KBM-7 (cell line): ENCODE results near the gene FGF2.
"Not testable (repeated sequence)": the region's sequence is repeated elsewhere in the genome, so short reads cannot be mapped to it uniquely, and the experiment has no call there.

Experiments used
- DNase-seq: peaks from one replicate; pipeline ENCODE4 v3.0.0-alpha.2; 2015
- in situ Hi-C: fragments of 300-500 bp; cut with MboI; formaldehyde crosslinking; loops from 2 replicates; pipeline ENCODE4 v1.14.3; 2020; ENCODE audit warnings: low sequenced_read_pairs, low pct_unique_long_range_greater_than_20kb, mixed read lengths

The FGF2 gene

GRCh38 chr4:122838034-122838433, 11.4 kb downstream of the FGF2 start:
- no peak for DNase-seq
- in situ Hi-C loops: no loop called here

DNA sequence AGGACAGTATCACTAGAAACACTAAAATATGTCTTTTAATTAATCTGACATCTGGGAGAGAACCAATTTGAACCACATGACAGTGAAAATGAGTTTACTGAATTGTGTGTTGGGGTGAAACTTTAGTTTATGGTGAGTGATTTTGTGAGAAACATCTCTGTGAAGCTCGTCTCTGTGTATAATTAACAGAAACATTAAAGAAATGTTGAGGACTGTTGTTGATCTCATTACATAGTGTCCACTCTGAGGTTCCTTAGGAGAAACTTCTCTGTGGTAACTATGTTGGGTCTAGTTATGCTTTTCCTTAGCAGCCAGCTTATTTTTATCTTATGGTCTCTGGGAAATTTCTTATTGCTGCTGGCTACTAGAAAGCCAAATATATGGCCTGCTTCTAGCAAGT, 15.8 kb downstream of the FGF2 start:
- DNase-seq: no peak
- in situ Hi-C loops: no loop called here

GRCh38 chr4:122842984-122843531, 16.4 kb downstream of the FGF2 start:
- in situ Hi-C loops: no loop called here
- no peak for DNase-seq

DNA sequence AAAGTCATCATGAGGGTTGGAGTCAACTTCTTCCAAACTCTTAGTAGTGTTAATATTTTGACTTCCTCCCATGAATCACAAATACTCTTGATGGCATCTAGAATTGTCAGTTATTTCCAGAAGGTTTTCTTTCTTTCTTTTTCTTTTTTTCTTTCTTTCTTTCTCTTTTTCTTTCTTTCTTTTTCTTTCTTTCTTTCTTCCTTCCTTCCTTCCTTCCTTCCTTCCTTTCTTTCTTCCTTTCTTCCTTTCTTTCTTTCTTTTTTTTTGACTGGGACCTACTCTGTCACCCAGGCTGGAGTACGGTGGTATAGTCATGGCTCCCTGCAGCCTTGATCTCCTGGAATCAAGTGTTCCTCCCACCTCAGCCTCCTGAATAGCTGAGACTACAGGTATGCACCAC, 17.8 kb downstream of the FGF2 start:
- in situ Hi-C loops, DNase-seq: not testable (repeated sequence)

GRCh38 chr4:122845066-122845465, 18.4 kb downstream of the FGF2 start:
- in situ Hi-C loops: no loop called here
- no peak for DNase-seq

DNA sequence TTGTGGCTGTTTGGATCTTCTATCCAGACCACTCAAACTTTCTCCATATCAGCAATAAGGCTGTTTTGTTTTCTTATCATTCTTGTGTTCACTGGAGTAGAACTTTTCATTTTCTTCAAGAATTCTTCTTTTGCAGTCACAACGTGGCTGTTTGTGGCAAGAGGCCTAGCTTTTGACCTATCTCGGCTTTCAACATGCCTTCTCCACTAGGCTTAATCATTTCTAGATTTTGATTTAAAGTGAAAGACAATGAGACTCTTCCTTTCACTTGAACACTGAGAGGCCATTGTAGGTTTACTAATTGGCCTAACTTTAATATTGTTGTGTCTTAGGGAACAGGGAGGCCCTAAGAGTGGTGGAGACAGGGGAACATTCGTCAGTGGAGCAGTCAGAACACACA, 19.1 kb downstream of the FGF2 start:
- DNase-seq: no peak
- in situ Hi-C loops: no loop called here

- in situ Hi-C loops: no loop called here
- DNase-seq: no peak
These were observed 21.3 kb downstream of the FGF2 start for GRCh38 chr4:122847931-122848330.

DNA sequence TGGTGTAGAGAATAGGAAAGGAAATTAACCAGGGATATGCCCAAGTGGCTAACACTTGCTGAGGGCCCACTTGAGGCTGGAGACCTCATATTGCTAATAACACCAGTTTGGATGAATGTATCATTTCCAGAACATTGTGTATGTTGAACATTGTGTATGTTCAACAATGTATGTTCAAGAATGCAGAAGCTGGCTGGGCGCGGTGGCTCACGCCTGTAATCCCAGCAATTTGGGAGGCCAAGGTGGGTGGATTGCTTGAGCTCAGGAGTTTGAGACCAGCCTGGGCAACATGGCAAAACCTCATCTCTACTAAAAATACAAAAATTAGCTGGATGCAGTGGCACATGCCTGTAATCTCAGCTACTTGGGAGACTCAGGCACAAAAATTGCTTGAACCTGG, 23.2 kb downstream of the FGF2 start:
- DNase-seq, in situ Hi-C loops: not testable (repeated sequence)

GRCh38 chr4:122851568-122851967, 24.9 kb downstream of the FGF2 start:
- in situ Hi-C loops: no loop called here
- DNase-seq: no peak

- in situ Hi-C loops: no loop called here
- DNase-seq: no peak
These were observed 28.1 kb downstream of the FGF2 start for GRCh38 chr4:122854447-122855352.

- DNase-seq: peak; percentile 1
- in situ Hi-C loops: no loop called here
These were observed 28.8 kb downstream of the FGF2 start for GRCh38 chr4:122855353-122855890.

- DNase-seq: no peak
- in situ Hi-C loops: no loop called here
These were observed 30.5 kb downstream of the FGF2 start for GRCh38 chr4:122857160-122857559.

GRCh38 chr4:122858705-122859104, 32.1 kb downstream of the FGF2 start:
- in situ Hi-C loops: no loop called here
- DNase-seq: no peak

DNA sequence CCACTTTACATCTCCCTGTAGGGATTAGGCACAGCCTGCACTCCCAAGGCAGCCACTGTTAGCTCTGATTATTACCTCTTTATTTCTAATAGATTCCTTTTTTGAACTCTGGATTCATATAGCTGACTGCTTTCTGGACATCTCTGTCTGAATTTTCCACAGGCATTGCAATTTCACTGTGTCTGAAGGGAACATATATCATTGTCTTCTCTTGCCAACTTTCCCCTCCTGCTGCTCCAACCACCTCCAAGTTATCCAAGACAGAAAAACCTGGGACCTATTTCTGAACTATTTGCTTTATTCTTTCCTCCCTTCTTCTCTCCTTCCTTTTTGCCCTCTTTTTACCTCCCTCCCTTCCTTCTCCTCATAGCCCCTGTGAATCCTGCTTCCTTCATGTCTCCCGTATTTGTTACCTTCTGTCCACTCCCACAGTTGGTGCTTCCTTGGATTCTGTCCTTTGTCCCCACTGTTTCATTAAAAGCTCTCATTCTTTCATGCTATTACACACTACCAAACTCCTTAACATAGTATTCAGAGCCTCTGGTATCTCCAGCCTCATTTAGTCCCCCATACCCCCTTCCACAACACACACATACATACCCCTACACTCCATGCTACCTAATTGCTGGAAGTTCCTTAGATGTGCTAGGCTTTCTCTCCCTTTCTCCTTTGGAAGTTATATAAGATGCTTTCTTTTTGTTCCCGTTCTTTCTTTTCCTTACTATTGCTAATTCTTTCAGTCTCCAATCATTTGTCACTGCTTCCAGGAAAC, 34.7 kb downstream of the FGF2 start:
- no peak for DNase-seq
- in situ Hi-C loops: no loop called here

DNA sequence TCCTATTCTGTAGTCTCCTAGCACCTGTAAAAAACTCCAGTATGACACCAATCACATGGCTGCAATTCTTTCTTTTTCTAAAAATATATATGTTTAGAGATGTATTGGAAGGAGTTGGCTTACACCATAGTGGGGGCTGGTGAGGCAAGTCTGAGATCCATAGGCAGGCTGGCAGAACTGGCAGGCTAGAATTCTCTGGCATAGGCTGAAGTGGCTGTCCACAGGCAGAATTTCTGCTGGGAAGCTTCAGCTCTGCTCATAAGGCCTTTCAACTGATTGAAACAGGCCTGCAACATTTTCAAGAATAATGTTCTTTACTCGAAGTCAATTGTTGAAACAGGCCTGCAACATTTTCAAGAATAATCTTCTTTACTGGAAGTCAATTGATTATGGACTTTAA, 37.0 kb downstream of the FGF2 start:
- in situ Hi-C loops: no loop called here
- DNase-seq: no peak

DNA sequence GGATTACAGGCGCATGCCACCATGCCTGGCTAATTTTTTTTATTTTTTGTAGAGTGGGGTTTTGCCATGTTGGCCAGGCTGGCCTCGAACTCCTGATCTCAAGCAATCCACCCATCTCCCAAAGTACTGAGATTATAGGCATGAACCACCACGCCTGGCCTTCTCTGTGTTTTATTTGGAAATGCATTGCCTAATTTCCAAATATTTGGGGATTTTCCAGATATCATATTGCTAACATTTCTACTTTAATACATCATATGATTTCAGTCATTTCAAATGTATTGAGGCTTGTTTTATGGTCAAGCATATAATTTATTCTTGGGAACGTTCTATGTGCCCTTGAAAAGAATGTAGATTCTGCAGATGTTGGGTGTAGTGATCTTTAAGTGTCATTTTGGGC, 38.8 kb downstream of the FGF2 start:
- no peak for DNase-seq
- in situ Hi-C loops: no loop called here

GRCh38 chr4:122868235-122868634, 41.6 kb downstream of the FGF2 start:
- in situ Hi-C loops, DNase-seq: not testable (repeated sequence)

- DNase-seq: no peak
- in situ Hi-C loops: no loop called here
These were observed 46.5 kb downstream of the FGF2 start for GRCh38 chr4:122873146-122873545.

DNA sequence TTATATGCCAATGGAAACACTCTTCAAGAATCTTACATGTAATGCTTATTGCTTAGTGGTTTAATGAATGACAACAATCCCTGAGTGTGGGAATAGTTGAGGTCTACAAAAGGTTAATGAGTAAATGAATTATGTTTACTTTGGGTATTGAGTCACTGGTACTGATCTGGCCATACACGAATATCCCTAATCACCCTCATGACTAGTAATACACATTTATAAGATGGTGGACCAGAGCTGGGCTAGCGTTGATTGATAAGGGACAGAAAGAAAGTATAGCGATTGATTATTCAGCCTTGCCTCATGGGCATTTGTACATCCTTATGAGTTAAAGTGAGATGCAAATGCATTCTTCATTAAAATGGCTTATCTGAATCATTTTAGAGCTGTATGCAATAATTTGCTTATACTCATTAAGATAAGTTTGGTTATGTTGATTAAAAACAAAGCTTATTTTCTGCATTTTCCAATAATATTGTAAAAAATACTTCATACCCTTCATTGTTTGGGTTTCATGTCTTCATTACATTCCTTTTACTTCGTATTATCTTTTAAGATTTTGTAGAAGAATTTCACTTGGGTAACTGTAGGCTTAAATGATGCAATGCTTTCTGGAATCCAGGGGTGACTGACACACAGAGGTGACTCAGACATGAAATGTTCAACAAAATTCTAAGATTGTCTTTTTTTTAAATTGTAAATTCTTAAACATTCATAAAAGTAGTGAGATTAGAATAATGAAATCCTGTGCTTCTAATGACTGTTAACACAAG, 47.4 kb downstream of the FGF2 start:
- in situ Hi-C loops: no loop called here
- DNase-seq: no peak
